Sigmoid colon (tissue), 4 donors: Measurements from ENCODE around the gene SOCS6.

Experiments used
- EP300 ChIP-seq, 4 donors: sonication (generic); formaldehyde crosslinking; IDR thresholded peaks; one replicate each; pipeline ENCODE4 v1.6.1; 2017; ENCODE audit warnings: antibody characterized with exemption in 4 of 4
- POLR2A ChIP-seq, 2 donors: fragments of 450-650 bp; IDR thresholded peaks; one replicate each; pipeline ENCODE4 v1.6.1; 2016; ENCODE audit warnings: antibody characterized with exemption in 2 of 2, mild to moderate bottlenecking in 2 of 2, moderate library complexity in 2 of 2
- POLR2AphosphoS5 ChIP-seq, 4 donors: sonication (generic); formaldehyde crosslinking; IDR thresholded peaks; one replicate each; pipeline ENCODE4 v1.6.1; 2017; ENCODE audit warnings: antibody characterized with exemption in 4 of 4
- TF ChIP-seq, protein P1 (sequence below), 4 experiments: fragments of 450-650 bp in 3 of 4; fragments of 200-600 bp in 1 of 4; IDR thresholded peaks; one replicate each; pipeline ENCODE4 v1.5.1; 2016 to 2019; ENCODE audit warnings: antibody characterized with exemption in 4 of 4, mild to moderate bottlenecking in 3 of 4, moderate library complexity in 2 of 4

DNA sequence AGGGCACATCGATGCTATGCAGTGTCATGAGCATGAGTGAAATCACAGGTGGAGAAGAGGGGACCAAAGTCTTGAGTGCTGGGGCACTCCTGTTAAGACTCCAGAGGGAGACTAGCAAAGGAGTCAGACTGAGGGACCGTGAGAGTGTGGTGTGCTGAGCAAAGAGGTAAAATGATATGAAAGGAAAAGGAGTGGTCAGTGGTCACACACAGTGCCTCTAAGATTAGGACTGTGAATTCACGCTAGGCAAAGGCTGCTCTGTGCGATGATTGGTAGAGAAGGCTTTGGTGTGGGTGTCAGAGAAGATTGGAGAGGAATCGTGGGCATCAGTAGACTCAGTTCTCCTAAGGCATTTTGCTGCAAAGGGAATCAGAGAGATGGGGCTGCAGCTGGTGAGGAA is 12.8 kb downstream of the SOCS6 start:
- TF ChIP-seq, protein P1, sequence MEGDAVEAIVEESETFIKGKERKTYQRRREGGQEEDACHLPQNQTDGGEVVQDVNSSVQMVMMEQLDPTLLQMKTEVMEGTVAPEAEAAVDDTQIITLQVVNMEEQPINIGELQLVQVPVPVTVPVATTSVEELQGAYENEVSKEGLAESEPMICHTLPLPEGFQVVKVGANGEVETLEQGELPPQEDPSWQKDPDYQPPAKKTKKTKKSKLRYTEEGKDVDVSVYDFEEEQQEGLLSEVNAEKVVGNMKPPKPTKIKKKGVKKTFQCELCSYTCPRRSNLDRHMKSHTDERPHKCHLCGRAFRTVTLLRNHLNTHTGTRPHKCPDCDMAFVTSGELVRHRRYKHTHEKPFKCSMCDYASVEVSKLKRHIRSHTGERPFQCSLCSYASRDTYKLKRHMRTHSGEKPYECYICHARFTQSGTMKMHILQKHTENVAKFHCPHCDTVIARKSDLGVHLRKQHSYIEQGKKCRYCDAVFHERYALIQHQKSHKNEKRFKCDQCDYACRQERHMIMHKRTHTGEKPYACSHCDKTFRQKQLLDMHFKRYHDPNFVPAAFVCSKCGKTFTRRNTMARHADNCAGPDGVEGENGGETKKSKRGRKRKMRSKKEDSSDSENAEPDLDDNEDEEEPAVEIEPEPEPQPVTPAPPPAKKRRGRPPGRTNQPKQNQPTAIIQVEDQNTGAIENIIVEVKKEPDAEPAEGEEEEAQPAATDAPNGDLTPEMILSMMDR (IDR thresholded peaks at IDR 0.05): no peak
- TF ChIP-seq POLR2A (IDR thresholded peaks at IDR 0.05) (no peak), POLR2AphosphoS5 (IDR thresholded peaks at IDR 0.05) (no peak), EP300 (IDR thresholded peaks at IDR 0.05) (no peak)
